GM15510 (cell line): ENCODE data around the gene TTC23.

Source experiments
- POLR2A ChIP-seq: IDR thresholded peaks from 3 replicates; pipeline ENCODE4 v1.6.1; 2011; ENCODE audit warnings: borderline replicate concordance; ENCODE audit not compliant: insufficient read length; ENCODE audit errors: extremely low read depth

The TTC23 gene, protein sequence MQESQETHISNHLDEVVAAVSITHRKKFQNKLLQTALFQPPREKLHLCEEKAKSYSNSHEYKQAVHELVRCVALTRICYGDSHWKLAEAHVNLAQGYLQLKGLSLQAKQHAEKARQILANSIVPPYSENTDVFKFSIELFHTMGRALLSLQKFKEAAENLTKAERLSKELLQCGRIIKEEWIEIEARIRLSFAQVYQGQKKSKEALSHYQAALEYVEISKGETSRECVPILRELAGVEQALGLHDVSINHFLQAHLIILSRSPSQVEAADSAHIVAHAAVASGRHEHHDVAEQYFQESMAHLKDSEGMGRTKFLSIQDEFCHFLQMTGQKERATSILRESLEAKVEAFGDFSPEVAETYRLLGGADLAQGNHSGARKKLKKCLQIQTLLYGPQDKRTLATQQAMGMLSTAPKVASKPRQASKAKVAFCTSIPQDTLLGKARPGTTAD

DNA sequence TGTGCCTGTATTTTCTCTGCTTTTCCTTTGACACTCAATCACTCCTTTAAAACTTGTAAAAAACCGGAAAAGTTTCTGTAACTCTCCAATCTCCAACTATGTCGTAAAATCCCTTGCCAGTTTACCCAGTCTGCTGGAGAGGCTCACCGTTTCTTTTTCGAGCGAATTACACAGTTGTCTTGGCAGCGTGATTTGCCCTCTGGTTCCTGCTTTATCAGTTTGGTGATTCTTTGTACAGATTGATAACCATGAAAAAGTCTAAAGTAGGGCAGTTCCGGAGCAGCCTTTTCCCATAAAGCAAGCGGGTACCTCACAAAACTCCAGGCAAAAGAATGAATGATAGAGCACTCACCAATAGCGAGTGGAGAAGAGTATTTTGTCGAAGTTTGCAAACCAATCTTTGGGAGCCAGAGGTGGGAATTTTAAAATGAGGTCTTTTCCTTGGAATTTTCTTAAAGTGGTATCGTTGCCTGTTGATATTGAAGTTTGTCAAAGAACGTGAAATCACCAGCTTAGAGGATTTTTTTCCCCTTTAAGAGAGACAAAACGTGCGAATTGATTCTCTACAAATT lies at the start of gene TTC23:
TTC23 (minus strand) TSS at position 312 of the 572 bp plus-strand sequence. CDS start 20,869 bp downstream, outside the sequence.
- no peak for TF ChIP-seq POLR2A

DNA sequence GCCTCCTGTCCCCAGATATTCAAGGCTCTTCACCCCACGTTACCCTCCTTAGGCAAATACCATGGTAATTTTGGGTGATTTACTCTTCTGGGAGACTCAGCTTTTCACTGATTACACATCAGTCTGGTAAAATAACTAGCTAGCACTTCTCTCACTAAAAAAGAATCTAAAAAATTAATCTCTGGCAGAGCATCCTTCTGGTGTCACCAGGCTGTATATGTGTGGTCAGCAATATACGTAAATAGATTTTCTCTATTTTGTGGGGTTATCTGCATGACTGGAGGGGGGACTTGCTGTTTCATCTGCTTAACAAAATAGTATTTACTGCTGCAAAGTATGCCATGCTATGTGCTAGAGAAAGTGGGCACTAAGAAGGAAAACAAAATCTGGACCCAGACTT lies 47.0 kb upstream of the TTC23 start:
- no peak for TF ChIP-seq POLR2A

DNA sequence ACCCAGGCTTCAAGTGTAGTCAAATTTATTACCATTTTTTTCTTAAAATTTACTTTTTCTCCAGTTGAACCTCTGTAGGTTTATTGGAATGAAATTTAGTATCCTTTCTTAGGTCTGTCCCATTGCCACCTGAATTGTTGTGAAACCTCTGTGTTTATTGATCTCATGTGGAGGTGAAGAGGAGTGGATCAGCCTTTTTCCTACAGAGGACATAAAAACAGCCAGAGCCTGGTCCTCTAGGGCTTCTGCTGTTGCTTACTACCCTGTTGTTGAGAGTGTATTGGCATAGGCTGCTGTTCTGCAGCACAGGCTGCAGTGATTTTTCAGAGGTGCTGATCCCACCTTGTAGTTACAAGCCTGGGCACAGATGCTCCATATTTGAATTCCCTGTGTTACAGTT lies 46.5 kb upstream of the TTC23 start:
- TF ChIP-seq POLR2A, result no peak

DNA sequence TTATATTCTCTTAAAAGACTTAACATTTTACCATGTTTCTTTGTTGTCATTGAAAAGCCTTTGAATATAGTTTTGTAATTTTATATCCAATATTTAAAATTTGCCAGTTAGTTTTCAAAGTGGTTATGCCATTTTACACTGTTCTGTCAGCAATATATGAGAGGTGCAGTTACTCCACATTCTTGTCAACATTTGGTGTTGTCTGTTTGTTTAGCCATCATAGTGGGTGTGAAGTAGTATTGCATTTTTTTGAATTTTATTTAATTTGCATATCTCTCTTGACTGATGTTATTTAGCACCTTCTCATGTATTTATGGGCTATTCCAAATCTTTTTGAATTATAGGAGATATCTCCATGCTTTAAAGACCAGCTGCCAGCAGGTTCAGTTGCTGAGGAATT lies 42.3 kb upstream of the TTC23 start:
- no peak for TF ChIP-seq POLR2A

DNA sequence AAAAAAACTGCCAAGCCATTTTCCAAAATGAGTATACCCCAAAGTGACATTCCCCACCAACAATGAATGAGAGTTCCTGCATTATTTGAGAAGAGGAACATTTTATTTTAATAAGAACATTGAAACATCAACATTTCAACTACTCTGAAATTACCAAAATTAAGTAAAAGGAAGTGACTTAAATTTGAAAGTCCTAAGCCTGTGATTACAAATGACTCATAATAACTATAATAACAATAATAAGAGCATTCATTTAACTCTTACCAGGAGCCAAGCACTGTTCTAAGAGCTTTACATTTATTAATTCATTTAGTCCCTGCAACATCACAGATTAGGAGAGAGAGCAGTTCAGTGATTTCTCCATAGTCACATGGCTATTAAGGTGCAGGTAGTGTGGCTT lies 34.3 kb upstream of the TTC23 start:
- no peak for TF ChIP-seq POLR2A

DNA sequence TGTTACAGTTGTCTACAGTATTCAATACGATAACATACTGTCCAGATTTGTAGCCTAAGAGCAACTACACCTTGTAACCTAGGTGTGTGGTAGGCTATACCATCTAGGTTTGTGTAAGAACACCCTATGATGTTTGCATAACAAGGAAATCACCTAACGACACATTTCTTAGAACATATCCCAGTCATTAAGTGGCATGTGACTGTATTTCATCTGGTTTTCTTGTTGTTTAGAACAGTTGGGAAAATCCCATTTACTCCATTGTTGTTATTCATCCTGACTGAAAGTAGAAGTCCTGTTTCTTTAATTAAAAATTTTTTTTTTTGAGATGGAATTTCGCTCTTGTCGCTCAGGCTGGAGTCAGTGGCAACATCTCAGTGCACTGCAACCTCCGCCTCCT lies 33.2 kb upstream of the TTC23 start:
- no peak for TF ChIP-seq POLR2A

DNA sequence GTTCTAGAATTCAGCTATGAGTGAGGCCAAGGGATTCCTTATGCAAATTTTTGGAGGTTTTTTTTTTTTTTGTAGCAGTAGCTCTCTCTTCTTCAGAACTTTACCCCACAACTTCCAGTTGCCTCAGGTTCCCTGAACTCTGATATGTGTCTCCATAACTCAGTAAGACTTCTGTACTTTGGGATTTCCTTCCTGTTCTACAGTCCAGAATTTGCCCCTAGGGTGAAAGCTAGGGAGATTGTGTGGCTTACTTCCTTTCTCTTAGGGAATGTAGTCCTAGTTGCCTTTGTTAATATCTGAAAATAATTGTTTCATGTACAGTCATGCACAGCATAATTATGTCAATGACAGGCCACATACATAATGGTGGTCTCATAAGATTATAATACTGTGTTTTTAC lies 32.7 kb upstream of the TTC23 start:
- TF ChIP-seq POLR2A, result no peak

DNA sequence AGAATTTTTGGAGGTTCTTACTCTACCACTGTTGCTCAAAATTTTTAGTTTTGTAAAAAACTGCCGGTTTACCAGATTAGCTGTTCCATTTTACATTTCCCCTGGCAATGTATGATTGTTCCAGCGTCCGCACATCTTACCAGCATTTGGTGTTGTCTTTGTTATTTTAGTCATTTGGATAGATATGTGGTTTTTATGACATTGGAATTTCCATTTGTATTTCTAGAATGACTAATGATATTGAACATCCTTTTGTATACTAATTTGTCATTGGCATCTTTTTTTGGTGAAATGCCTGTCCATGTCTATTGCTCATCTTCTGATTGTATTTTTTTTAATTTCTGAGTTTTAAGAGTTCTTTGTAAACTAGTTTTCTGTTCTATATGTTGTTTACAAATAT lies 30.4 kb upstream of the TTC23 start:
- no peak for TF ChIP-seq POLR2A

DNA sequence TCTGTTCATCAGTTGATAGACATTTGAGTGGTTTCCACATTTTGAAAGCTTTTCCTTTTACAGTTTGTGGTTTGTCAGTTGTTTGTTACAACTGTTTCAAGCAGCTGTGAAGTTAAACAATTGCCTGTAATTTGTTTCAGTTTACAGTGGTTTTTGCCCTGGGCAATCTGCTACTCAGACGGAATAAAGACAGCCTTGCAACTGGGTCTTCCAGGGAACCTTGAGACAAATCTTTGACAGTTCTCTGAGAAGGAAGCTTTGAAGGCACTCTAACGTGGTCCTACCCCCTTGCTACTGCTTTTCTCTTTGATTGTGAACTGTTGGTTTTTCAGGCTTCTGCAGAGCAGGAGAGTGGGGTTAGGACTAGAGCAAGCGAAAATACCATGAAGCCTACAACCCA lies 29.9 kb upstream of the TTC23 start:
- TF ChIP-seq POLR2A, result no peak

DNA sequence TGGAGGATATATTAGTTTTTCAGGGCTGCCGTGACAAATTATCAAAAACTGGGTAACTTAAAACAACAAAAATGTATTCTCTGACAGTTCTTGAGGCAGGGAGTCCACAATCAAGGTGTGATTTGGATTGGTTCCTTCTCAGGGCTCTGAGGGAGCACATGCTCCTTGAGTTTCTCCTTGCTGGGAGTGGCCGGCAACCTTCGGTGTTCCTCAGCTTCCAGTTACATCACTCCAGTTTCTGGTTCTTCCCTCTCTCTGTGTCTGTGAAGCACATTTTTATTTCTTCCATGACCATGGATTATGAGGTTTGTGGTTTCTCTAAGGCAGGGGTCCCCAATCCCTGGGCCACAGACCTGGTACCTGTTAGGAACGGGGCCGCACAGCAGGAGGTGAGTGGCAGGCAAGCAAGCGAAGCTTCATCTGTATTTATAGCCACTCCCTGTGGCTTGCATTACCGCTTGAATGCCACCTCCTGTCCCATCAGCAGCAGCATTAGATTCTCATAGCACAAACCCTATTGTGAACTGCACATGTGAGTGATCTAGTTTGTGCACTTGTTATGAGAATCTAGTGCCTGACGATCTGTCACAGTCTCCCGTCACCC lies 26.2 kb upstream of the TTC23 start:
- TF ChIP-seq POLR2A, result no peak

DNA sequence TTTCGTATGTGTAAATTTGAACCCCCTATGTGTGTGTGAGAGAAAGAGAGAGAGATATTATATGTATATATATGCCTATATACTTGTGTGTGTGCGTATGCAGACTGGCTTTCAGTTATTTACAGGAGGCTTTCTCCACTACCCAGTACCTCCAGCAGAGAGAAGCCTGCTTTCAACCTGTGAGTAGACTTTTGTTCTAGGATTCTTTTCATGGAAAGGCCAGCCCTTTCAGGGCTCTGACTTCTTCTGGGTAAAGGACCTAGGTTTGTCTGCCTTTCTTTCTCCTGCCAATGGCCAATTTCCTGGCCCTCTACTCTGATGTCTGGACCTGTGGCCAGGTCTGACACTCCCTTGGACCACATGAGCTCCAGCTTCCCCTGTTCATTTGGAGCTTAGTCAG lies 25.7 kb upstream of the TTC23 start:
- TF ChIP-seq POLR2A, result no peak

DNA sequence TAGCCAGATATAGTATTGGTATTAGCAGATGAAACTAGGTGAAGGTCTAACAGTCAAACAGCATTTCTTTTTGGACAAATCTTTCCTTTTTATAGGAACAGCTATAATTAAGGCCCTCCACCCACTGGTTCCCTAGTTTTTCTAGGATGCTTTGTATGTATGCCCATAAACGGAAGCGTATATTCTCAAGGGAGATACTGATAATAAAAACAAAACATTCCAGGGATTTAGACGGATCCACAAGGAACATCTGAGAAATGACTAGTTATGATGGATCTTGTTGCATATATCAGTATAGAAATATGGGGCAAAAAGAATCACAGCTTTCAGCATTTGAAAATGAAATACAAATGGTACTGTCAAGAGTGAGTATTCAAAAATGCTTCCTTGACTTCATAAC lies 24.4 kb upstream of the TTC23 start:
- TF ChIP-seq POLR2A, result no peak

DNA sequence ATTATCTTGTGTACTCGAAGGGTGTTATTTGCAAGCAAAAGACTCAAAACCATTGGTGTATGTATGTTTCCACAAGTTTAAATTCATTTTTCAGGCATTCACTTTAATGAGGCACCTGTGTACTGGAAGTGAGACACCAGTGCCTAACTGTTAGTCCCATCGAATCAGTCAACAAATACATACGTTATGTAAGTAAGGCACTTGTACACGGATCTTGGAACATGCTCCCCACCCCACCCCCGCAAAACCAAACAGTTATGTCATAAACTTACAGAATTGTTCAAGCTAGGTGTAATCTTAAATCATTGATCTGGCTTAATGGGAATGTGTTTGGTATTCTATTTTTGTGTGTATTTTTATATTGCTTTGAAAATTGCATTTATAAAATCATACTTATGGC lies 19.1 kb upstream of the TTC23 start:
- no peak for TF ChIP-seq POLR2A

DNA sequence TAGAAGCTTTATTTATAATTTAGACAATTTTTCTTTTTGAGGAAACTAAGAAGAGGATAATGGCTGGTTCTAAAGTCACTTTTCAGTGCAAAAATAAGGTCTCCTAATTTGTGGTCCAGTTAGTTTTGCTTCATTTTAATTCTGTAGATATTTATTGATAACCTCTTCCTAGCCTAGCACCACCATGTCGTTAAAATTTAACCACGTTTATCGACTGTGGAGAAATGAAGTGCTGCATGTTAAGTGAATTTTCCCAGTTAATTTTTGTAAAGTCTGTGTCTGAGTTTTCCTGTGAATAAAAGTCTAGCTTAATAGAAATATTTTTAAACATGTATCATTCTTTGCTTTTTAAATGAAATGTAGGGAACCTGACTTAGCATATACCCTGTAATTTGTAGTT lies 18.6 kb upstream of the TTC23 start:
- no peak for TF ChIP-seq POLR2A

DNA sequence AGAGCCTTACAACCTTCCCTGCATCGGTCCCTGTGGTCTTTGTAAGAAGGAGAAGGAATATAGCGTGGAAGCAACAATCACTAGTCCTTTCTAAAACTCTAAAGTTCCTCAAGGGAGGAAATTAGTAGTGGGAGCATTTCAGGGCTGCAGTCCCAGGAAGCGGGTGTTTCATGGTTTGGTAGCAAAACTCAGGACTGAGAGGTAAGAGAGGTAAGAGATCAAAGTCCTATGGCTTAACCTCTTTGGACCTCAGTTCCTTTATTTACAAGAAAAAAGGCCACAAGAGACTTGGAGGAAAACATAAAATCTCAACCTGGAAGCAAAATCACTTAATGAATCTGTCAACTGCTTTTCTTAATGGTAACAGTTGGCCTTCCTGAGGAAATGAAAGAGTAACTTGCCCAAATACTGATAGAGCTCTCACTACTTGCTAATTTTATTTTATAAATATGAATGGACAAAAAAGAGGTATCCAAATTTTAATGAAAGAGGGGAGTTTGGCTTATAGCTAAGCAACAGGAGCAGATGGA lies 16.2 kb upstream of the TTC23 start:
- TF ChIP-seq POLR2A, result no peak

DNA sequence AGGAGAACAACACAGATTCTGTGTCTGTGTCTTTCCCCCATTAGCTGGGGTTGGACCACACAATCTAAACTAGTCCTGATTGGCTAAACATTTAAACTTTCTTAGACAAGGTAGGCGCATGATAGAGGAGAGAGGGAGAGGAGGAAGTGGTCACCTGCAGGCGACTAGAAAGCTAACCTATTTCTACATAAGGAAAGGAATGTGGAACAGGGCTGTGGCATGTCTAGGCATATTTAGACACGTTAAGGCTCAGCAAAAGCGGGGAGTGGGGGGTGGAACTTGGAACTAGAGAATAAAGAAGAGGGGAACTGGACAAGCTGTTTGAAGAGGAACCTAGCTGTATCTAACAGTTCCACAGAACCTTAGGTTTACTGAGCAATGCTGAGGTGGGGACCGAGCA lies 14.7 kb upstream of the TTC23 start:
- TF ChIP-seq POLR2A, result no peak

DNA sequence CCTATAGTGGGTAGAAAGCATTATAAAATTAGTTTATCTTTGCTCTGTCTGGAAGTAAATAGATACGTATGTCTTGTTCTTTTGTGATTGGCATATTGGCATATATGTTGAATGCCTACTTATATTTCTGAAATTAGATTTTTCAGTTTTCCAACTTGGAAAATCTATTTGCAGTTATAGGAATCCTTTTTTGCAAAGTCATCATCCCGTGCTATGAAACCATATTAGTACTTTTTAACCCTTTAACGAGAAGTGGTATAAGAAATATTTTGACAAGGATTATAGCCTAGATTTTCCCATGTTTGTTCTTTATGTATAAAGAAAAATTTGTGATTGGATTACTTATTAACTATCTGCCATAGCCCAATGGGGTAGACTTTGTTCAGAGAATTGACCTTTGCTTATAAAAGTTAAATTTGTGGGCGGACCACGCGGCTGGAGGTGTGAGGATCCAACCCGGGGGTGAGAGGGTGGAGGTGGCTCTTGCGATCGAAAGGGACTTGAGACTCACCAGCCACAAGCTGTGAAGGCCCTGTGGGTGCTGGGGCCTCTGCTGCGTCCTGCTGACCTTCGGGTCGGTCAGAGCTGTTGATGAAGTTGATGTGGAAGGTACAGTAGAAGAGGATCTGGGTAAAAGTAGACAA lies 7.8 kb upstream of the TTC23 start:
- TF ChIP-seq POLR2A, result no peak
